NCI-H2029 treated with DMSO at 0.1 percent for 48 hours (cell line): ENCODE results near the gene SULT1B1.

Experiments used
- DNase-seq: peaks from one replicate; lab custom pipeline; 2025; lab: John Stamatoyannopoulos, UW

The SULT1B1 gene

DNA sequence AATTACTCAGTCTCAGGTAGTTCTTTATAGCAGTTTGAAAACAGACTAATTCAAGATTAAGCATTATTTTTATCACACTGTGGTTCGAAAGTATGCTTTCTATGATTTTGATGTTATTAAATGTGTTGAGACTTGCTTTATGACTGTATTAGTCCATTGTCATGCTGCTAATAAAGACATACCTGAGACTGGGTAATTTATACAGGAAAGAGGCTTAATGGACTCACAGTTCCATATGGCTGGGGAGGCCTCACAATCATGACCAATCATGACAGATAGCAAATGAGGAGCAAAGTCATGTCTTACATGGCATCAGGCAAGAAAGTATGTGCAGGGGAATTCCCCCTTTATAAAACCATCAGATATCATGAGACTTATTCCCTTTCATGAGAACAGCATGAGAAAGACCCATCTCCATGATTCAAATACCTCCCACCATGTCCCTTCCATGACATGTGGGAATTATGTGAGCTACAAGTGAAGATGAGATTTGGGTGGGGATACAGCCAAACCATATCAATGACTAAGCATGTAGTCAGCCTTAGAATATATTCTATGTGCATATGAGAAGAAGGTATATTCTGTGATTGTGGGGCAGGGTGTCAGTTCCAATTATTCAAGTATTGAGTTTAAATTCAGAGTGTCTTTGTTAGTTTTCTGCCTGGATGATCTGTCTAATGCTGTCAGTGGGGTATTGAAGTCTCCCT lies 62.7 kb downstream of the SULT1B1 start:
- DNase-seq = no peak

DNA sequence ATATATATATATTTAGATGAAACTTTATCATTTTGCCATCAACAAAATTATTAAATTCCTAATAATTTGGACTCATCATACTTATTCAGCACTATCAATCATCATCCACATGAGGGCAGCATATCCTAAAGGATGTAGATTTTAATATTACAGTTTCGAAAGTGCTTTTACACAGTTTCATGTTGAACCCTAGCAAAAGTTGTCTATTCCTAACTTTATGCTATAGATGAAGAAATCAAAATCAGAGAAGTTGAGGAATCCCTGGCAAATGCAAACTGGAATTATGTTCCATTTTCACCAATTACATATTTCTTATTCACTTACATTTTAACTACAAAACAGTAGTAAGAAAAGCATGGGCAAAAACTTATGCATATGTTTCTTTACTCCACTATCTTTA lies 70.8 kb downstream of the SULT1B1 start:
- DNase-seq = peak; percentile 56

DNA sequence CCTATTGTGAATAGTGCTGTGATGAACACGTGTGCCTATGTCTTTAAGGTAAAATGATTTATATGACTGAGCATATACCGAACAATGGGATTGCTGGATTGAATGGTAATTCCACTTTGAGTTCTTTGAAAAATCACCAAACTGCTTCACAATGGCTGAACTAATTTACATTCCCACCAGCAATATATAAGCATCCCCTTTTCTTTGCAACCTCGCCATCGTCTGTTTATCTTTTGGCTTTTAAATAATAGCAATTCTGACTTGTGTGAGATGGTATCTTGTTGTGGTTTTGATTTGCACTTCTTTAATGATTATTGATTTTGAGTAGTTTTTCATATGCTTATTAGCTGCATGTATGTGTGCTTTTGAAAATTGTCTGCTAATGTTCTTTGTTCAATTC lies 75.6 kb downstream of the SULT1B1 start:
- DNase-seq = no peak
